SK-N-SH (cell line): ENCODE measurements around the gene MAPT.

Experiments
- FOXJ3 ChIP-seq: sonication (generic); formaldehyde crosslinking; IDR thresholded peaks from 2 replicates; pipeline ENCODE4 v1.5.1; 2020; ENCODE audit warnings: mild to moderate bottlenecking, missing genetic modification reagents
- GABPA ChIP-seq: IDR thresholded peaks from 2 replicates; pipeline ENCODE4 v1.4.0; 2012; ENCODE audit warnings: low read depth, mild to moderate bottlenecking
- NRF1 ChIP-seq: IDR thresholded peaks from 2 replicates; pipeline ENCODE4 v1.6.1; 2012; ENCODE audit warnings: low read depth, mild to moderate bottlenecking, low read length
- POLR2AphosphoS5 ChIP-seq: IDR thresholded peaks from 2 replicates; pipeline ENCODE4 v1.6.1; 2012; ENCODE audit warnings: low read depth, low read length
- TAF1 ChIP-seq: IDR thresholded peaks from 2 replicates; pipeline ENCODE4 v1.6.1; 2012; ENCODE audit warnings: low read depth, mild to moderate bottlenecking, low read length, moderate library complexity, borderline replicate concordance
- YY1 ChIP-seq: IDR thresholded peaks from 2 replicates; pipeline ENCODE4 v1.4.0; 2012; ENCODE audit warnings: low read depth, mild to moderate bottlenecking
- TF ChIP-seq, protein P1 (sequence below): fragments of 200-600 bp; sonication (generic); IDR thresholded peaks from 2 replicates; pipeline ENCODE4 v1.6.1; 2017; ENCODE audit warnings: antibody characterized with exemption, mild to moderate bottlenecking, moderate library complexity
- TF ChIP-seq, protein P2 (sequence below): IDR thresholded peaks from 2 replicates; pipeline ENCODE4 v1.4.0; 2012; ENCODE audit warnings: low read depth

GRCh38 chr17:46072998-46073397, 178.6 kb downstream of the MAPT start:
- TF ChIP-seq NRF1, result no peak
- TF ChIP-seq, protein P1, sequence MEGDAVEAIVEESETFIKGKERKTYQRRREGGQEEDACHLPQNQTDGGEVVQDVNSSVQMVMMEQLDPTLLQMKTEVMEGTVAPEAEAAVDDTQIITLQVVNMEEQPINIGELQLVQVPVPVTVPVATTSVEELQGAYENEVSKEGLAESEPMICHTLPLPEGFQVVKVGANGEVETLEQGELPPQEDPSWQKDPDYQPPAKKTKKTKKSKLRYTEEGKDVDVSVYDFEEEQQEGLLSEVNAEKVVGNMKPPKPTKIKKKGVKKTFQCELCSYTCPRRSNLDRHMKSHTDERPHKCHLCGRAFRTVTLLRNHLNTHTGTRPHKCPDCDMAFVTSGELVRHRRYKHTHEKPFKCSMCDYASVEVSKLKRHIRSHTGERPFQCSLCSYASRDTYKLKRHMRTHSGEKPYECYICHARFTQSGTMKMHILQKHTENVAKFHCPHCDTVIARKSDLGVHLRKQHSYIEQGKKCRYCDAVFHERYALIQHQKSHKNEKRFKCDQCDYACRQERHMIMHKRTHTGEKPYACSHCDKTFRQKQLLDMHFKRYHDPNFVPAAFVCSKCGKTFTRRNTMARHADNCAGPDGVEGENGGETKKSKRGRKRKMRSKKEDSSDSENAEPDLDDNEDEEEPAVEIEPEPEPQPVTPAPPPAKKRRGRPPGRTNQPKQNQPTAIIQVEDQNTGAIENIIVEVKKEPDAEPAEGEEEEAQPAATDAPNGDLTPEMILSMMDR, result no peak
- no peak for TF ChIP-seq TAF1
- TF ChIP-seq POLR2AphosphoS5, result peak; percentile 78
- TF ChIP-seq YY1, result no peak
- TF ChIP-seq, protein P2, sequence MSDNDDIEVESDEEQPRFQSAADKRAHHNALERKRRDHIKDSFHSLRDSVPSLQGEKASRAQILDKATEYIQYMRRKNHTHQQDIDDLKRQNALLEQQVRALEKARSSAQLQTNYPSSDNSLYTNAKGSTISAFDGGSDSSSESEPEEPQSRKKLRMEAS, result no peak
- no peak for TF ChIP-seq GABPA
- TF ChIP-seq FOXJ3 (CRISPR knock-in tag), result no peak
